ENCODE measurements around the gene BCL11B.

The BCL11B gene

GRCh38 chr14:99129998-99130397 lies 142.0 kb downstream of the BCL11B start:
- no peak for DNase-seq

- DNase-seq, result no peak
These were observed 142.7 kb downstream of the BCL11B start for GRCh38 chr14:99129211-99129696.

- no peak for DNase-seq
These were observed 143.8 kb downstream of the BCL11B start for GRCh38 chr14:99128185-99128584.

GRCh38 chr14:99127651-99128167 lies 144.3 kb downstream of the BCL11B start:
- DNase-seq, result no peak

GRCh38 chr14:99125616-99126431 lies 146.2 kb downstream of the BCL11B start:
- DNase-seq, result no peak

- no peak for DNase-seq
These were observed 146.9 kb downstream of the BCL11B start for GRCh38 chr14:99125113-99125512.

GRCh38 chr14:99124482-99125105 lies 147.4 kb downstream of the BCL11B start:
- DNase-seq, result no peak

- no peak for DNase-seq
These were observed 148.7 kb downstream of the BCL11B start for GRCh38 chr14:99123208-99123870.

- DNase-seq, result no peak
These were observed 149.4 kb downstream of the BCL11B start for GRCh38 chr14:99122521-99123125.

- DNase-seq, result no peak
These were observed 150.6 kb downstream of the BCL11B start for GRCh38 chr14:99121319-99121875.

GRCh38 chr14:99120526-99121318 lies 151.3 kb downstream of the BCL11B start:
- DNase-seq, result no peak

- DNase-seq, result no peak
These were observed 152.2 kb downstream of the BCL11B start for GRCh38 chr14:99119554-99120525.
